ENCODE results near the gene PFDN4.

DNA sequence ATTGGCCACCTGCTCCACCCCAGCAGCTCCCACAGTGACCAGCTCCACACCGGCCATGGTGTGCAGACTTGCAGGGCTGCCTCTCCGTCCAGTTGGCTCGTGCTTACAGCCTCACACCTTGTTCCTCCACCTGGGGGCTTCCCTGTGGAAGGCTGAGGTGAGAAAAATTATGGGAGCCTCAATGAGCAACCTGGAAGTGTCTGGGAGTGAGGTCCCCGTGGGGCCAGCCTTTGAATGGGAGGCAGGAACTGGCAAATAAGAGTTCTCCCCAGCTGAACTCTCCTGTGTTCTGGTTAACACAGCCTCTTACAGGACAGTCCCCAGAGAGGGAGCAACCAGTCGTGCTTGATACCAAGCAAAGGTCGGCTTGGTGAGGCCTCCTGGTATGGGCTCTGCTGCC lies 3.8 kb upstream of the PFDN4 start:
- TF ChIP-seq NCOA1 (CRISPR knock-in tag; IDR thresholded peaks at IDR 0.05) (no peak), SP1 (IDR thresholded peaks at IDR 0.05) (no peak), SP1 (CRISPR knock-in tag; IDR thresholded peaks at IDR 0.05) (no peak), SOX6 (IDR thresholded peaks at IDR 0.05) (no peak), SOX6 (CRISPR knock-in tag; IDR thresholded peaks at IDR 0.05) (no peak), ATF1 (CRISPR knock-in tag; IDR thresholded peaks at IDR 0.05) (no peak), NRL (CRISPR knock-in tag; IDR thresholded peaks at IDR 0.05; ENCODE audit: borderline replicate concordance) (peak; percentile 54; the same call in 1 of the 2 replicates), MXI1 (IDR thresholded peaks at IDR 0.05; ENCODE audit: borderline replicate concordance, low read depth, low read length) (no peak), CREM (IDR thresholded peaks at IDR 0.05) (no peak), CREM (CRISPR knock-in tag; IDR thresholded peaks at IDR 0.05) (no peak), TOPORS (CRISPR knock-in tag; IDR thresholded peaks at IDR 0.05) (no peak), ZSCAN29 (CRISPR knock-in tag; conservative IDR thresholded peaks at IDR 0.05) (no peak), MYNN (CRISPR knock-in tag; IDR thresholded peaks at IDR 0.05; ENCODE audit: low read depth) (no peak), ADNP (CRISPR knock-in tag; IDR thresholded peaks at IDR 0.05) (no peak), GABPA (IDR thresholded peaks at IDR 0.05; ENCODE audit: low read depth, low read length) (no peak), GABPA (CRISPR knock-in tag; IDR thresholded peaks at IDR 0.05; ENCODE audit: low read depth) (no peak)
- TF ChIP-seq, protein P1, sequence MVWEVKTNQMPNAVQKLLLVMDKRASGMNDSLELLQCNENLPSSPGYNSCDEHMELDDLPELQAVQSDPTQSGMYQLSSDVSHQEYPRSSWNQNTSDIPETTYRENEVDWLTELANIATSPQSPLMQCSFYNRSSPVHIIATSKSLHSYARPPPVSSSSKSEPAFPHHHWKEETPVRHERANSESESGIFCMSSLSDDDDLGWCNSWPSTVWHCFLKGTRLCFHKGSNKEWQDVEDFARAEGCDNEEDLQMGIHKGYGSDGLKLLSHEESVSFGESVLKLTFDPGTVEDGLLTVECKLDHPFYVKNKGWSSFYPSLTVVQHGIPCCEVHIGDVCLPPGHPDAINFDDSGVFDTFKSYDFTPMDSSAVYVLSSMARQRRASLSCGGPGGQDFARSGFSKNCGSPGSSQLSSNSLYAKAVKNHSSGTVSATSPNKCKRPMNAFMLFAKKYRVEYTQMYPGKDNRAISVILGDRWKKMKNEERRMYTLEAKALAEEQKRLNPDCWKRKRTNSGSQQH (CRISPR knock-in tag; IDR thresholded peaks at IDR 0.05; ENCODE audit: low read depth): no peak
- TF ChIP-seq, protein P2, sequence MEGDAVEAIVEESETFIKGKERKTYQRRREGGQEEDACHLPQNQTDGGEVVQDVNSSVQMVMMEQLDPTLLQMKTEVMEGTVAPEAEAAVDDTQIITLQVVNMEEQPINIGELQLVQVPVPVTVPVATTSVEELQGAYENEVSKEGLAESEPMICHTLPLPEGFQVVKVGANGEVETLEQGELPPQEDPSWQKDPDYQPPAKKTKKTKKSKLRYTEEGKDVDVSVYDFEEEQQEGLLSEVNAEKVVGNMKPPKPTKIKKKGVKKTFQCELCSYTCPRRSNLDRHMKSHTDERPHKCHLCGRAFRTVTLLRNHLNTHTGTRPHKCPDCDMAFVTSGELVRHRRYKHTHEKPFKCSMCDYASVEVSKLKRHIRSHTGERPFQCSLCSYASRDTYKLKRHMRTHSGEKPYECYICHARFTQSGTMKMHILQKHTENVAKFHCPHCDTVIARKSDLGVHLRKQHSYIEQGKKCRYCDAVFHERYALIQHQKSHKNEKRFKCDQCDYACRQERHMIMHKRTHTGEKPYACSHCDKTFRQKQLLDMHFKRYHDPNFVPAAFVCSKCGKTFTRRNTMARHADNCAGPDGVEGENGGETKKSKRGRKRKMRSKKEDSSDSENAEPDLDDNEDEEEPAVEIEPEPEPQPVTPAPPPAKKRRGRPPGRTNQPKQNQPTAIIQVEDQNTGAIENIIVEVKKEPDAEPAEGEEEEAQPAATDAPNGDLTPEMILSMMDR (CRISPR knock-in tag; IDR thresholded peaks at IDR 0.05): no peak
